CD14-positive monocyte (primary cell): ENCODE data around the gene C3orf80. TPM values are rescaled to one million over a fixed set of nuclear protein-coding genes. Genes with fewer than 3 reads are reported as not detected.

ENCODE experiments used
- DNase-seq, 3 donors: peaks; one replicate each; pipeline ENCODE4 v3.0.0-alpha.2; 2011 to 2022
- H2AFZ ChIP-seq: 2 replicates; pipeline ENCODE4 v1.6.0; 2012; ENCODE audit warnings: mild to moderate bottlenecking, low read depth, low read length, inconsistent platforms; ENCODE audit not compliant: insufficient read depth, poor library complexity, severe bottlenecking
- H3K27ac ChIP-seq, 2 donors: 1 replicate in 1 of 2; 2 replicates in 1 of 2; pipeline ENCODE4 v1.5.1; 2012 to 2013; ENCODE audit warnings: low read length in 2 of 2, control low read depth in 1 of 2, inconsistent platforms in 1 of 2, low read depth in 1 of 2, mild to moderate bottlenecking in 1 of 2
- H3K27me3 ChIP-seq, 2 donors: one replicate each; pipeline versions ENCODE4 v1.6.0 to v1.6.1; 2011 to 2013; ENCODE audit warnings: low read length in 2 of 2; ENCODE audit not compliant: control insufficient read depth in 2 of 2, insufficient read depth in 2 of 2
- H3K36me3 ChIP-seq, 2 donors: replicated peaks in 1 of 2; 1 replicate in 1 of 2; 2 replicates in 1 of 2; pipeline versions ENCODE4 v1.5.1 to v1.6.1; 2012 to 2013; ENCODE audit warnings: low read length in 2 of 2, control low read depth in 1 of 2, inconsistent platforms in 1 of 2, mild to moderate bottlenecking in 1 of 2; ENCODE audit not compliant: insufficient read depth in 2 of 2, control insufficient read depth in 1 of 2
- H3K4me1 ChIP-seq, 2 donors: 1 replicate in 1 of 2; 2 replicates in 1 of 2; pipeline versions ENCODE4 v1.5.1 to v1.6.1; 2012 to 2013; ENCODE audit warnings: low read length in 2 of 2, control low read depth in 1 of 2, inconsistent platforms in 1 of 2, mild to moderate bottlenecking in 1 of 2, moderate library complexity in 1 of 2; ENCODE audit not compliant: insufficient read depth in 2 of 2, control insufficient read depth in 1 of 2
- H3K4me2 ChIP-seq: replicated peaks from 2 replicates; pipeline ENCODE3; 2012; ENCODE audit warnings: low read length, moderate library complexity, mild to moderate bottlenecking; ENCODE audit not compliant: poor library complexity, severe bottlenecking; ENCODE audit errors: extremely low read depth
- H3K4me3 ChIP-seq, 3 experiments: fragments of 200-600 bp in 1 of 3; sonication (generic) in 1 of 3; replicated peaks in 1 of 3; 1 replicate in 2 of 3; 2 replicates in 1 of 3; pipeline ENCODE4 v1.5.1; 2011 to 2013; ENCODE audit warnings: low read length in 3 of 3, mild to moderate bottlenecking in 3 of 3, control low read depth in 2 of 3, low read depth in 2 of 3, inconsistent platforms in 1 of 3, moderate library complexity in 1 of 3
- H3K79me2 ChIP-seq: 2 replicates; pipeline ENCODE4 v1.6.0; 2012; ENCODE audit warnings: mild to moderate bottlenecking, control low read depth, inconsistent platforms, low read length, moderate library complexity; ENCODE audit not compliant: insufficient read depth
- H3K9ac ChIP-seq: 2 replicates; pipeline ENCODE4 v1.6.0; 2017; ENCODE audit warnings: low read length, mild to moderate bottlenecking; ENCODE audit not compliant: insufficient read depth, poor library complexity, severe bottlenecking
- H3K9me3 ChIP-seq, 2 donors: replicated peaks in 1 of 2; 1 replicate in 1 of 2; 2 replicates in 1 of 2; pipeline versions ENCODE4 v1.5.1 to v1.6.1; 2012 to 2013; ENCODE audit warnings: low read length in 2 of 2, control low read depth in 1 of 2; ENCODE audit not compliant: control insufficient read depth in 1 of 2, insufficient read depth in 1 of 2
- H4K20me1 ChIP-seq: 2 replicates; pipeline ENCODE4 v1.6.0; 2012; ENCODE audit warnings: mild to moderate bottlenecking, low read length, control low read depth, moderate library complexity; ENCODE audit not compliant: insufficient read depth
- H3K27ac Mint-ChIP-seq, 7 donors: one replicate each; pipeline ENCODE4 v1.8.0; 2020; ENCODE audit warnings: mild to moderate bottlenecking in 7 of 7, mixed read lengths in 7 of 7, moderate library complexity in 6 of 7, inconsistent platforms in 2 of 7
- H3K27me3 Mint-ChIP-seq, 3 donors: one replicate each; pipeline ENCODE4 v1.8.0; 2021 to 2022; ENCODE audit warnings: low read depth in 3 of 3, mild to moderate bottlenecking in 3 of 3, mixed read lengths in 3 of 3, moderate library complexity in 3 of 3, inconsistent platforms in 1 of 3
- H3K36me3 Mint-ChIP-seq, 2 donors: one replicate each; pipeline ENCODE4 v1.8.0; 2020; ENCODE audit warnings: mixed read lengths in 2 of 2, inconsistent platforms in 1 of 2, mild to moderate bottlenecking in 1 of 2
- H3K4me1 Mint-ChIP-seq: one replicate; pipeline ENCODE4 v1.8.0; 2020; ENCODE audit warnings: mild to moderate bottlenecking, mixed read lengths
- H3K4me3 Mint-ChIP-seq, 2 donors: one replicate each; pipeline ENCODE4 v1.8.0; 2020; ENCODE audit warnings: mild to moderate bottlenecking in 2 of 2, mixed read lengths in 2 of 2, moderate library complexity in 1 of 2
- H3K9me3 Mint-ChIP-seq, 7 donors: one replicate each; pipeline ENCODE4 v1.8.0; 2020 to 2022; ENCODE audit warnings: mixed read lengths in 7 of 7, mild to moderate bottlenecking in 6 of 7, moderate library complexity in 6 of 7, inconsistent platforms in 2 of 7
- WGBS: methylation state at CpG from one replicate; pipeline ENCODE4 v1.1.5; 2013; ENCODE audit warnings: missing lambda C conversion rate; ENCODE audit not compliant: insufficient coverage; 5-methylcytosine and 5-hydroxymethylcytosine counted together
- intact Hi-C, 2 donors: fragments of 100-400 bp; cut with micrococcal nuclease; formaldehyde crosslinking; loops; one replicate each; pipeline versions ENCODE4 v1.15.0 to v1.15.1; 2023
- polyA plus RNA-seq, 3 donors: library from polyadenylated mRNA; depleted of rRNA in 1 of 3; unstranded in 2 of 3; stranded (reverse) in 1 of 3; fragments of 300-500 nt in 2 of 3; fragments of >200 nt in 1 of 3; fragmentation: Illumina TruSeq in 2 of 3; gene quantifications; 1 replicate in 2 of 3; 2 replicates in 1 of 3; pipeline ENCODE4 v1.2.3, GENCODE V29; 2012 to 2021
- TF ChIP-seq, protein P1 (sequence below): fragments of 200-600 bp; IDR thresholded peaks from one replicate; pipeline ENCODE4 v1.8.0; 2022; ENCODE audit warnings: antibody characterized with exemption, mild to moderate bottlenecking

Gene C3orf80
- polyA plus RNA-seq, 3 donors: 0.03 TPM; not detected in 2

DNA sequence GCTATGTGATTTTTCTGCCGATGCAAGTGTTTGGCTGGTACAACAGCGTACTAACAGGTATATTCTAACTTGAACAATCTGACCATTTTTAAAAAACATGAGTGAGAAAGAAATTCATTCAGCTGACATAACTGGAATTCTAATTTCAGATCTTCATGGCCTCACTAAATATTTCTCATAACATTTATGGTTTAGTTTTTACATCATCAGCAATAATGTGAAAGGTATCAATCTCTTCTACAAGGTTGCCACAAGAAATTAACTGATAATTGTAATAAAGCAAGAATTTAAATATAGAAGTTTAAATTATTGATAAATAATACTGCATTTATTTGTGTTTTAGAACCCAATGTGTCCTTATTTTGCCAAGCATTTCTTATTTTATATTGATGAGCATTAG, 5.2 kb upstream of the C3orf80 start:
- Histone ChIP-seq H3K4me2 (no peak overlapping the region), H3K36me3 (no peaks in the 10 kb centered on the region), H3K27me3 (peaks cover 17 to 24% of the 10 kb centered on the region in 2 donors), H4K20me1 (no peaks in the 10 kb centered on the region), H3K27ac (no peak overlapping the region), H3K4me1 (peaks cover 9 to 11% of the 10 kb centered on the region in 2 donors), H3K9me3 (no peaks in the 10 kb centered on the region), H3K79me2 (no peaks in the 10 kb centered on the region), H3K9ac (no peak overlapping the region), H3K4me3 (no peak overlapping the region), H2AFZ (no peak overlapping the region)
- no peak overlapping the region for H3K4me3 Mint-ChIP-seq
- intact Hi-C loops: loop anchor here in 1 of 2 donors (10.0 kb wide), 1 partner anchor 195 kb away; no protein-coding TSS in a partner anchor
- peaks cover 17% of the 10 kb centered on the region for H3K4me1 Mint-ChIP-seq
- TF ChIP-seq, protein P1, sequence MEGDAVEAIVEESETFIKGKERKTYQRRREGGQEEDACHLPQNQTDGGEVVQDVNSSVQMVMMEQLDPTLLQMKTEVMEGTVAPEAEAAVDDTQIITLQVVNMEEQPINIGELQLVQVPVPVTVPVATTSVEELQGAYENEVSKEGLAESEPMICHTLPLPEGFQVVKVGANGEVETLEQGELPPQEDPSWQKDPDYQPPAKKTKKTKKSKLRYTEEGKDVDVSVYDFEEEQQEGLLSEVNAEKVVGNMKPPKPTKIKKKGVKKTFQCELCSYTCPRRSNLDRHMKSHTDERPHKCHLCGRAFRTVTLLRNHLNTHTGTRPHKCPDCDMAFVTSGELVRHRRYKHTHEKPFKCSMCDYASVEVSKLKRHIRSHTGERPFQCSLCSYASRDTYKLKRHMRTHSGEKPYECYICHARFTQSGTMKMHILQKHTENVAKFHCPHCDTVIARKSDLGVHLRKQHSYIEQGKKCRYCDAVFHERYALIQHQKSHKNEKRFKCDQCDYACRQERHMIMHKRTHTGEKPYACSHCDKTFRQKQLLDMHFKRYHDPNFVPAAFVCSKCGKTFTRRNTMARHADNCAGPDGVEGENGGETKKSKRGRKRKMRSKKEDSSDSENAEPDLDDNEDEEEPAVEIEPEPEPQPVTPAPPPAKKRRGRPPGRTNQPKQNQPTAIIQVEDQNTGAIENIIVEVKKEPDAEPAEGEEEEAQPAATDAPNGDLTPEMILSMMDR: no peak
- no peak for DNase-seq
- peaks cover 0 to 8% (median 5%) of the 10 kb centered on the region in 7 donors for H3K9me3 Mint-ChIP-seq
- no CpG with 5 or more reads among the region's 2 CpGs for WGBS
- no peak overlapping the region for H3K27ac Mint-ChIP-seq
- peaks cover 4% of the 10 kb centered on the region in 2 donors for H3K36me3 Mint-ChIP-seq
- H3K27me3 Mint-ChIP-seq: peaks cover 21 to 27% (median 23%) of the 10 kb centered on the region in 3 donors

DNA sequence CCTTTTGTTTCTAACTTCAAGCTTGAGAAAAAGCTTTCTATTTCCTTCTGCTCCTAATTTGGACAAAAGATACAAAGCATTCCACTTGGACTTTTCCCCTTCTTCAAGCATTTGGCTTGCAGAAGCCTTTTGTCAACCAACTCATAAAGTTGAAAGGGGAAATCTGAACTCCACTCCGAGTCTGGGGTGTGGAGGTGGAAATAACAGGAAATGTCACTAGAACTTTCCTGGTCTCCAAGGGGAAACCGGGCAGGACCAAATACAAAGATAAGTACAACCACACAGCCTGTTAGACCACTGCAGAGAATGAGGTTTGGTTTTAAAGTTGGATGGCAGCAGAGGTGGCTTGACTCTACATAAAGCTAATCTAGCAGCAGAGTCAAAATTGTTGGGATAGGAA, 4.2 kb upstream of the C3orf80 start:
- no peak overlapping the region for H3K9ac ChIP-seq
- no peaks in the 10 kb centered on the region for H3K79me2 ChIP-seq
- H2AFZ ChIP-seq: no peak overlapping the region
- peaks cover 12 to 21% of the 10 kb centered on the region in 2 donors for H3K4me1 ChIP-seq
- H3K4me2 ChIP-seq: no peak overlapping the region
- no peak overlapping the region for H3K4me3 ChIP-seq
- TF ChIP-seq, protein P1: no peak
- H3K9me3 ChIP-seq: no peaks in the 10 kb centered on the region
- peaks cover 19 to 26% of the 10 kb centered on the region in 2 donors for H3K27me3 ChIP-seq
- Mint-ChIP-seq H3K36me3 (peaks cover 4 to 5% of the 10 kb centered on the region in 2 donors), H3K4me1 (peaks cover 18% of the 10 kb centered on the region), H3K27me3 (peaks cover 24 to 33% (median 25%) of the 10 kb centered on the region in 3 donors), H3K4me3 (no peak overlapping the region), H3K27ac (no peak overlapping the region), H3K9me3 (peaks cover 0 to 9% (median 5%) of the 10 kb centered on the region in 7 donors)
- H3K36me3 ChIP-seq: no peaks in the 10 kb centered on the region
- intact Hi-C loops: loop anchor here in 1 of 2 donors (10.0 kb wide), 1 partner anchor 194 kb away; no protein-coding TSS in a partner anchor
- no CpG with 5 or more reads among the region's 2 CpGs for WGBS
- DNase-seq: no peak
- H3K27ac ChIP-seq: no peak overlapping the region
- no peaks in the 10 kb centered on the region for H4K20me1 ChIP-seq
